ENCODE measurements around the gene FARP1. TPM values are rescaled to one million over a fixed set of nuclear protein-coding genes. Genes with fewer than 3 reads are reported as not detected.

FARP1 gene
- total and polyA plus RNA-seq, 2 of the 13 experiments (the other 11 are each of a cell fraction or from before 2014, with no cell fraction given) = 70.6 to 126 TPM

- no peak for TF ChIP-seq ELK4 (CRISPR knock-in tag; IDR thresholded peaks at IDR 0.05; ENCODE audit: borderline replicate concordance)
- TF ChIP-seq MXD4 (CRISPR knock-in tag; IDR thresholded peaks at IDR 0.05) = peak; percentile 61; the same call in 1 of the 2 replicates
- TF ChIP-seq MIXL1 (CRISPR knock-in tag; IDR thresholded peaks at IDR 0.05) = peak; percentile 94
- peak; percentile 71; the same call in 1 of the 2 replicates for TF ChIP-seq GATA4 (IDR thresholded peaks at IDR 0.05; ENCODE audit: borderline replicate concordance, low read depth)
- TF ChIP-seq NR0B2 (CRISPR knock-in tag; IDR thresholded peaks at IDR 0.05) = no peak
- TF ChIP-seq SIX1 (CRISPR knock-in tag; IDR thresholded peaks at IDR 0.05; ENCODE audit: borderline replicate concordance) = peak; percentile 54; the same call in 1 of the 2 replicates
- TF ChIP-seq RXRB (CRISPR knock-in tag; IDR thresholded peaks at IDR 0.05; ENCODE audit: borderline replicate concordance) = peak; percentile 87
- TF ChIP-seq ZNF770 (CRISPR knock-in tag; IDR thresholded peaks at IDR 0.05) = peak; percentile 27; the same call in 1 of the 2 replicates
- TF ChIP-seq KDM6A (CRISPR knock-in tag; IDR thresholded peaks at IDR 0.05; ENCODE audit: low read depth) = 0 out of 2 replicates have a peak, but pooled peaks have one; percentile 25
- peak; percentile 63 for TF ChIP-seq CREM (IDR thresholded peaks at IDR 0.05)
- TF ChIP-seq CREM (CRISPR knock-in tag; IDR thresholded peaks at IDR 0.05) = no peak
- no peak for TF ChIP-seq PRMT3 (CRISPR knock-in tag; IDR thresholded peaks at IDR 0.05; ENCODE audit: borderline replicate concordance, low read depth)
- no peak for TF ChIP-seq STAT5B (CRISPR knock-in tag; IDR thresholded peaks at IDR 0.05)
- TF ChIP-seq TFAP4 (IDR thresholded peaks at IDR 0.05; ENCODE audit: borderline replicate concordance, low read depth) = peak; percentile 83
- TF ChIP-seq FOXK1 (CRISPR knock-in tag; IDR thresholded peaks at IDR 0.05; ENCODE audit: borderline replicate concordance, low read depth) = no peak
- TF ChIP-seq MED13 (CRISPR knock-in tag; IDR thresholded peaks at IDR 0.05) = 0 out of 2 replicates have a peak, but pooled peaks have one; percentile 64
- TF ChIP-seq ESRRA (CRISPR knock-in tag; IDR thresholded peaks at IDR 0.05; ENCODE audit: low read depth) = peak; percentile 43; the same call in 1 of the 2 replicates
- TF ChIP-seq SOX5 (CRISPR knock-in tag; IDR thresholded peaks at IDR 0.05; ENCODE audit: borderline replicate concordance) = peak; percentile 95
- TF ChIP-seq RFXAP (CRISPR knock-in tag; IDR thresholded peaks at IDR 0.05; ENCODE audit: borderline replicate concordance) = 0 out of 2 replicates have a peak, but pooled peaks have one; percentile 26
- peak; percentile 75; the same call in 1 of the 2 replicates for TF ChIP-seq ZNF264 (CRISPR knock-in tag; IDR thresholded peaks at IDR 0.05)
- peak; percentile 88 for TF ChIP-seq HNF4A (CRISPR knock-in tag; IDR thresholded peaks at IDR 0.05)
- TF ChIP-seq LBX2 (CRISPR knock-in tag; IDR thresholded peaks at IDR 0.05; ENCODE audit: borderline replicate concordance) = no peak
- TF ChIP-seq AGO2 (optimal IDR thresholded peaks at IDR 0.05; ENCODE audit: low read depth, low read length) = no peak
- peak; percentile 58 for TF ChIP-seq SP5 (CRISPR knock-in tag; IDR thresholded peaks at IDR 0.05; ENCODE audit: borderline replicate concordance, low read depth)
- TF ChIP-seq ZFP90 (CRISPR knock-in tag; IDR thresholded peaks at IDR 0.05; ENCODE audit: borderline replicate concordance) = 0 out of 2 replicates have a peak, but pooled peaks have one; percentile 28
Measured at GRCh38 chr13:98490195-98490836, 347.4 kb downstream of the FARP1 start (continued).

Measured in HepG2 (cell line).